ENCODE measurements around the gene SLC35G2. TPM values are rescaled to one million over a fixed set of nuclear protein-coding genes. Genes with fewer than 3 reads are reported as not detected.

The SLC35G2 gene
- total and polyA plus RNA-seq, 2 of the 4 experiments (the other 2 are of a cell fraction) = 6.6 to 7.0 TPM

GRCh38 chr3:136852180-136852579 lies 33.3 kb downstream of the SLC35G2 start:
- in situ Hi-C loops (cut with MboI; ENCODE audit: low sequenced_read_pairs) = no loop called here

More at GRCh38 chr3:136852180-136852579, 33.3 kb downstream of the SLC35G2 start:
- H3K4me3 ChIP-seq (ENCODE audit: insufficient read depth, low read depth, low read length) = no peak overlapping the region
- no peak overlapping the region for H3K4me2 ChIP-seq (ENCODE audit: low read depth, low read length)
- H2AK9ac ChIP-seq (replicated peaks; ENCODE audit: low read depth, low read length, poor library complexity) = no peak overlapping the region
- no peak overlapping the region for H4K91ac ChIP-seq (ENCODE audit: insufficient read depth, low read depth, low read length)
- no peak overlapping the region for H3K23ac ChIP-seq (ENCODE audit: low read depth, low read length)
- TF ChIP-seq CEBPB (IDR thresholded peaks at IDR 0.05; ENCODE audit: low read depth, low read length) = no peak
- no peak for TF ChIP-seq CHD1 (IDR thresholded peaks at IDR 0.05; ENCODE audit: low read depth, low read length)
- TF ChIP-seq POLR2A (IDR thresholded peaks at IDR 0.05; ENCODE audit: low read depth, low read length) = no peak
- TF ChIP-seq, protein P1, sequence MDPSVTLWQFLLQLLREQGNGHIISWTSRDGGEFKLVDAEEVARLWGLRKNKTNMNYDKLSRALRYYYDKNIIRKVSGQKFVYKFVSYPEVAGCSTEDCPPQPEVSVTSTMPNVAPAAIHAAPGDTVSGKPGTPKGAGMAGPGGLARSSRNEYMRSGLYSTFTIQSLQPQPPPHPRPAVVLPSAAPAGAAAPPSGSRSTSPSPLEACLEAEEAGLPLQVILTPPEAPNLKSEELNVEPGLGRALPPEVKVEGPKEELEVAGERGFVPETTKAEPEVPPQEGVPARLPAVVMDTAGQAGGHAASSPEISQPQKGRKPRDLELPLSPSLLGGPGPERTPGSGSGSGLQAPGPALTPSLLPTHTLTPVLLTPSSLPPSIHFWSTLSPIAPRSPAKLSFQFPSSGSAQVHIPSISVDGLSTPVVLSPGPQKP (IDR thresholded peaks at IDR 0.05; ENCODE audit: borderline replicate concordance, low read depth, low read length) = no peak
- TF ChIP-seq FOS (IDR thresholded peaks at IDR 0.05; ENCODE audit: low read depth, low read length) = no peak
- no peak for TF ChIP-seq MAFK (IDR thresholded peaks at IDR 0.05; ENCODE audit: low read depth, low read length)
- TF ChIP-seq MXI1 (IDR thresholded peaks at IDR 0.05; ENCODE audit: borderline replicate concordance, low read depth, low read length) = no peak
- TF ChIP-seq, protein P2, sequence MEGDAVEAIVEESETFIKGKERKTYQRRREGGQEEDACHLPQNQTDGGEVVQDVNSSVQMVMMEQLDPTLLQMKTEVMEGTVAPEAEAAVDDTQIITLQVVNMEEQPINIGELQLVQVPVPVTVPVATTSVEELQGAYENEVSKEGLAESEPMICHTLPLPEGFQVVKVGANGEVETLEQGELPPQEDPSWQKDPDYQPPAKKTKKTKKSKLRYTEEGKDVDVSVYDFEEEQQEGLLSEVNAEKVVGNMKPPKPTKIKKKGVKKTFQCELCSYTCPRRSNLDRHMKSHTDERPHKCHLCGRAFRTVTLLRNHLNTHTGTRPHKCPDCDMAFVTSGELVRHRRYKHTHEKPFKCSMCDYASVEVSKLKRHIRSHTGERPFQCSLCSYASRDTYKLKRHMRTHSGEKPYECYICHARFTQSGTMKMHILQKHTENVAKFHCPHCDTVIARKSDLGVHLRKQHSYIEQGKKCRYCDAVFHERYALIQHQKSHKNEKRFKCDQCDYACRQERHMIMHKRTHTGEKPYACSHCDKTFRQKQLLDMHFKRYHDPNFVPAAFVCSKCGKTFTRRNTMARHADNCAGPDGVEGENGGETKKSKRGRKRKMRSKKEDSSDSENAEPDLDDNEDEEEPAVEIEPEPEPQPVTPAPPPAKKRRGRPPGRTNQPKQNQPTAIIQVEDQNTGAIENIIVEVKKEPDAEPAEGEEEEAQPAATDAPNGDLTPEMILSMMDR (conservative IDR thresholded peaks at IDR 0.05; ENCODE audit: low read depth, low read length) = no peak
- no peak for TF ChIP-seq MAZ (IDR thresholded peaks at IDR 0.05; ENCODE audit: borderline replicate concordance, low read depth, low read length)
- TF ChIP-seq, protein P3, sequence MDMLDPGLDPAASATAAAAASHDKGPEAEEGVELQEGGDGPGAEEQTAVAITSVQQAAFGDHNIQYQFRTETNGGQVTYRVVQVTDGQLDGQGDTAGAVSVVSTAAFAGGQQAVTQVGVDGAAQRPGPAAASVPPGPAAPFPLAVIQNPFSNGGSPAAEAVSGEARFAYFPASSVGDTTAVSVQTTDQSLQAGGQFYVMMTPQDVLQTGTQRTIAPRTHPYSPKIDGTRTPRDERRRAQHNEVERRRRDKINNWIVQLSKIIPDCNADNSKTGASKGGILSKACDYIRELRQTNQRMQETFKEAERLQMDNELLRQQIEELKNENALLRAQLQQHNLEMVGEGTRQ (IDR thresholded peaks at IDR 0.05; ENCODE audit: low read depth, low read length) = no peak
- TF ChIP-seq BHLHE40 (IDR thresholded peaks at IDR 0.05; ENCODE audit: low read depth, low read length) = no peak
- TF ChIP-seq NFE2L2 (IDR thresholded peaks at IDR 0.05; ENCODE audit: low read depth, low read length) = no peak
- TF ChIP-seq RFX5 (IDR thresholded peaks at IDR 0.05; ENCODE audit: low read depth, low read length) = no peak
- TF ChIP-seq RAD21 (IDR thresholded peaks at IDR 0.05; ENCODE audit: low read length) = no peak
- no peak for TF ChIP-seq RCOR1 (IDR thresholded peaks at IDR 0.05; ENCODE audit: insufficient replicate concordance, low read length)
- no peak overlapping the region for H2AFZ ChIP-seq (replicated peaks; ENCODE audit: low read length, poor library complexity)
- H3K4ac ChIP-seq (ENCODE audit: low read depth, low read length) = no peak overlapping the region
- no TSS peak for BruUV-seq (replicated peaks)
- peaks cover 6% of the 10 kb centered on the region; the same call in 1 of the 2 replicates for H3K9me1 ChIP-seq (ENCODE audit: insufficient read depth, low read length)
- ChIA-PET POLR2A (ENCODE audit: unreplicated experiment) (no interaction called here), CTCF (interaction anchor here (0.7 kb wide), 1 partner anchor 63 kb away, joined by 4 read pairs; no protein-coding TSS in a partner anchor)
- peaks cover 6% of the 10 kb centered on the region; the same call in 1 of the 2 replicates for H3K36me3 ChIP-seq (ENCODE audit: control insufficient read depth, insufficient read depth, low read length)
- dilution Hi-C loops (cut with HindIII; ENCODE audit: low sequenced_read_pairs, unreplicated experiment) (no loop called here), intact Hi-C loops (cut with micrococcal nuclease) (no loop called here)
- no peaks in the 10 kb centered on the region for H4K20me1 ChIP-seq (ENCODE audit: insufficient read depth, low read length)
- H3K9ac ChIP-seq (ENCODE audit: low read depth, low read length) = no peak overlapping the region
- no peak overlapping the region for H3K56ac ChIP-seq (ENCODE audit: extremely low read depth, insufficient read depth, low read length)
- no peaks in the 10 kb centered on the region for H3K9me3 ChIP-seq (ENCODE audit: control insufficient read depth, insufficient read depth, low read length)
- peaks cover 38 to 41% of the 10 kb centered on the region in 2 experiments for H3K79me1 ChIP-seq (ENCODE audit: low read depth in 1 of 2, low read length in 2 of 2)
- H4K5ac ChIP-seq (ENCODE audit: low read depth, low read length) = no peak overlapping the region
- H2BK20ac ChIP-seq (ENCODE audit: low read depth, low read length) = no peak overlapping the region
- 0 out of 2 replicates have a peak, but pooled peaks cover 1% of the 10 kb centered on the region for H3K4me1 ChIP-seq (ENCODE audit: control insufficient read depth, insufficient read depth, low read length)
- DNase-seq (no peak), ATAC-seq (ENCODE audit: low read depth) (no peak)
- H2BK5ac ChIP-seq (ENCODE audit: low read depth, low read length, poor library complexity, severe bottlenecking) = no peak overlapping the region
- no peak overlapping the region for H3K27ac ChIP-seq (ENCODE audit: insufficient read depth, low read length)
- H3K14ac ChIP-seq (replicated peaks; ENCODE audit: low read depth, low read length) = no peak overlapping the region
- no peak overlapping the region for H3K18ac ChIP-seq (ENCODE audit: low read depth, low read length)
- H2BK120ac ChIP-seq (ENCODE audit: low read depth, low read length) = no peak overlapping the region
- H4K8ac ChIP-seq (ENCODE audit: low read depth in 2 of 2, low read length in 2 of 2) = no peak overlapping the region
- no peaks in the 10 kb centered on the region for H3K27me3 ChIP-seq (ENCODE audit: control insufficient read depth, insufficient read depth, low read length)
- no CpG with 5 or more reads among the region's 4 CpGs for WGBS, 2 experiments (ENCODE audit: extremely low coverage in 2 of 2, insufficient read length in 1 of 2)
- no peak overlapping the region for H2AK5ac ChIP-seq (ENCODE audit: low read depth, low read length)
- H2BK15ac ChIP-seq (ENCODE audit: low read depth, low read length) = no peak overlapping the region

All from IMR-90 (cell line).